PC-3 (cell line): ENCODE measurements around the gene GPC6.

ENCODE experiments used
- CTCF ChIP-seq: fragments of 300-600 bp; sonication (generic); conservative IDR thresholded peaks from 2 replicates; pipeline ENCODE4 v1.5.1; 2017; ENCODE audit warnings: antibody characterized with exemption, low read depth, mild to moderate bottlenecking, low read length
- EZH2 ChIP-seq: fragments of 300-600 bp; sonication (generic); IDR thresholded peaks from one replicate; pipeline ENCODE4 v1.6.1; 2017; ENCODE audit warnings: antibody characterized with exemption, mild to moderate bottlenecking, low read length; ENCODE audit not compliant: unreplicated experiment
- EZH2phosphoT487 ChIP-seq: fragments of 300-600 bp; sonication (generic); IDR thresholded peaks from 2 replicates; pipeline ENCODE4 v1.6.1; 2018; ENCODE audit warnings: mild to moderate bottlenecking, antibody characterized with exemption, low read length, borderline replicate concordance

GRCh38 chr13:94157705-94158218, 931.2 kb downstream of the GPC6 start:
- TF ChIP-seq CTCF (no peak), EZH2 (no peak), EZH2phosphoT487 (no peak)
